Fibroblast of lung (primary cell): ENCODE data around the gene DQX1.

Experiments used
- CTCF ChIP-seq, 2 donors: IDR thresholded peaks in 1 of 2; conservative IDR thresholded peaks in 1 of 2; 1 replicate in 1 of 2; 2 replicates in 1 of 2; pipeline ENCODE4 v1.5.1; 2011 to 2012; ENCODE audit warnings: low read length in 2 of 2, control low read depth in 1 of 2, inconsistent platforms in 1 of 2, low read depth in 1 of 2, mild to moderate bottlenecking in 1 of 2
- EZH2 ChIP-seq: IDR thresholded peaks from 2 replicates; pipeline ENCODE4 v1.5.1; 2012; ENCODE audit warnings: low read length, control low read depth, mild to moderate bottlenecking; ENCODE audit errors: missing control alignments

DNA sequence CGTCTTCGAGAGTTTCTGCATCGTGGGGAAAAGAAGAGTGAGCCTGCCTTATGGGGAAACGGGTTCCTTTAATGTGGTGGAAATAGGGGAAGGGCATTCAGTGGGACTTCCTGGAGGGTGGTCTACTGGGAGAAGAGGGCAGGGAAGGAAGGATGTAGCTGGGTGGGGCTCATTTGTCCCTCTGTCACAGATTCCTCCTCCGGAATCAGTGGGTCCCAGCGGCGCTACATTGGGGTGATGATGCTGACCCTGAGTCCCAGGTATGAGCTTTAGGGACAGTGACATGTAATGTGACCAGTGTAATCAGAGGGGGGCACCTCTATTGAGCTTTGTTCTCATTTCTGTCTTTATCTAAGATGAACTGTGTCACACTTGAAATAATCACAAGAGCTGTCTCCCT lies 5.6 kb upstream of the DQX1 start:
- TF ChIP-seq CTCF (conservative IDR thresholded peaks at IDR 0.05 in 1 of 2, IDR thresholded peaks at IDR 0.05 in 1 of 2; ENCODE audit: low read depth in 1 of 2, low read length in 2 of 2) (no peak), EZH2 (no peak)
